HG03442 (cell line): Measurements from ENCODE around the gene SLC9A7.

Experiments used
- ATAC-seq: cut with Tn5 transposase; IDR thresholded peaks from one replicate; pipeline ENCODE4 v1.9.1; 2021; ENCODE audit warnings: mild to moderate bottlenecking, moderate library complexity; ENCODE audit not compliant: unreplicated experiment

Gene SLC9A7

GRCh38 chrX:46611658-46612362, 147.1 kb downstream of the SLC9A7 start:
- no peak for ATAC-seq

- no peak for ATAC-seq
Measured at GRCh38 chrX:46610070-46610658, 148.8 kb downstream of the SLC9A7 start.

GRCh38 chrX:46607916-46608315, 151.0 kb downstream of the SLC9A7 start:
- no peak for ATAC-seq

- no peak for ATAC-seq
Measured at GRCh38 chrX:46602468-46603102, 156.3 kb downstream of the SLC9A7 start.

GRCh38 chrX:46601283-46601682, 157.6 kb downstream of the SLC9A7 start:
- no peak for ATAC-seq

GRCh38 chrX:46599051-46599560, 159.8 kb downstream of the SLC9A7 start:
- no peak for ATAC-seq

GRCh38 chrX:46597771-46598170, 161.1 kb downstream of the SLC9A7 start:
- no peak for ATAC-seq

- ATAC-seq: no peak
Measured at GRCh38 chrX:46597208-46597607, 161.7 kb downstream of the SLC9A7 start.

- no peak for ATAC-seq
Measured at GRCh38 chrX:46595084-46595483, 163.8 kb downstream of the SLC9A7 start.

- no peak for ATAC-seq
Measured at GRCh38 chrX:46589977-46590723, 168.8 kb downstream of the SLC9A7 start.

- no peak for ATAC-seq
Measured at GRCh38 chrX:46588263-46588662, 170.7 kb downstream of the SLC9A7 start.

- no peak for ATAC-seq
Measured at GRCh38 chrX:46587753-46588171, 171.2 kb downstream of the SLC9A7 start.

GRCh38 chrX:46587158-46587557, 171.8 kb downstream of the SLC9A7 start:
- peak; percentile 68 for ATAC-seq

GRCh38 chrX:46584736-46585135, 174.2 kb downstream of the SLC9A7 start:
- no peak for ATAC-seq

- ATAC-seq: no peak
Measured at GRCh38 chrX:46582966-46583365, 176.0 kb downstream of the SLC9A7 start.

GRCh38 chrX:46582325-46582724, 176.6 kb downstream of the SLC9A7 start:
- no peak for ATAC-seq

GRCh38 chrX:46580613-46581012, 178.3 kb downstream of the SLC9A7 start:
- no peak for ATAC-seq

- ATAC-seq: no peak
Measured at GRCh38 chrX:46579250-46579649, 179.7 kb downstream of the SLC9A7 start.

- no peak for ATAC-seq
Measured at GRCh38 chrX:46577221-46578005, 181.5 kb downstream of the SLC9A7 start.

- no peak for ATAC-seq
Measured at GRCh38 chrX:46576458-46576857, 182.5 kb downstream of the SLC9A7 start.

GRCh38 chrX:46575991-46576392, 182.9 kb downstream of the SLC9A7 start:
- no peak for ATAC-seq
